Prostate gland (tissue), 2 donors: ENCODE data around the gene NLGN4Y.

Experiments
- CTCF ChIP-seq, 4 experiments: fragments of 200-600 bp in 2 of 4; fragments of 450-650 bp in 2 of 4; sonication (generic) in 2 of 4; IDR thresholded peaks; 1 replicate in 3 of 4; 2 replicates in 1 of 4; pipeline ENCODE4 v1.5.1; 2016 to 2019; ENCODE audit warnings: antibody characterized with exemption in 4 of 4, mild to moderate bottlenecking in 2 of 4, moderate library complexity in 2 of 4
- POLR2AphosphoS5 ChIP-seq: sonication (generic); formaldehyde crosslinking; IDR thresholded peaks from one replicate; pipeline ENCODE4 v1.6.1; 2017; ENCODE audit warnings: antibody characterized with exemption

- TF ChIP-seq CTCF (IDR thresholded peaks at IDR 0.05), result no peak
- TF ChIP-seq POLR2AphosphoS5, result peak; percentile 49
These were observed 107.3 kb downstream of the NLGN4Y start for GRCh38 chrY:14631676-14632075.
